HepG2 (cell line): Measurements from ENCODE around the gene PYGB. TPM values are rescaled to one million over a fixed set of nuclear protein-coding genes. Genes with fewer than 3 reads are reported as not detected.

ENCODE experiments used
- MAZ ChIP-seq, 2 experiments: sonication (generic) in 1 of 2; formaldehyde crosslinking in 1 of 2; IDR thresholded peaks; 2 replicates each; pipeline versions ENCODE4 v1.5.0 to v1.6.1; 2012 to 2020; ENCODE audit warnings: low read depth in 2 of 2, mild to moderate bottlenecking in 2 of 2, borderline replicate concordance in 1 of 2, improper control_type of control experiment in 1 of 2, low read length in 1 of 2, missing genetic modification reagents in 1 of 2, moderate library complexity in 1 of 2
- PHF8 ChIP-seq: sonication (generic); formaldehyde crosslinking; IDR thresholded peaks from 2 replicates; pipeline ENCODE4 v1.5.0; 2020; ENCODE audit warnings: missing genetic modification reagents
- RAD21 ChIP-seq: fragments of 450-650 bp; formaldehyde crosslinking; IDR thresholded peaks from 2 replicates; pipeline ENCODE4 v1.5.0; 2020; ENCODE audit warnings: mild to moderate bottlenecking
- REPIN1 ChIP-seq: sonication (generic); formaldehyde crosslinking; IDR thresholded peaks from 2 replicates; pipeline ENCODE4 v1.8.0; 2022; ENCODE audit warnings: missing genetic modification reagents, low read depth, mild to moderate bottlenecking, borderline replicate concordance
- SRF ChIP-seq: IDR thresholded peaks from 2 replicates; pipeline ENCODE4 v1.6.1; 2011; ENCODE audit warnings: mild to moderate bottlenecking, low read depth, low read length, moderate library complexity
- XRCC5 ChIP-seq: fragments of 200-400 bp; formaldehyde crosslinking; optimal IDR thresholded peaks from 2 replicates; pipeline ENCODE3; 2017; ENCODE audit warnings: mild to moderate bottlenecking, low read length
- ZNF12 ChIP-seq: sonication (generic); formaldehyde crosslinking; IDR thresholded peaks from 2 replicates; pipeline ENCODE4 v1.5.0; 2020; ENCODE audit warnings: missing genetic modification reagents
- ZNF274 ChIP-seq: sonication (generic); formaldehyde crosslinking; IDR thresholded peaks from 2 replicates; pipeline ENCODE4 v1.5.1; 2020; ENCODE audit warnings: mild to moderate bottlenecking, missing genetic modification reagents
- polyA plus RNA-seq, 8 experiments: library from polyadenylated mRNA; depleted of rRNA in 3 of 8; stranded (reverse) in 7 of 8; unstranded in 1 of 8; fragments of >200 nt; fragmentation: Illumina TruSeq in 4 of 8; extraction: Trizol in 4 of 8; gene quantifications; 2 replicates each; pipeline versions ENCODE4 v1.2.1 to v1.2.3, GENCODE V29; 2011 to 2016; ENCODE audit warnings: low read depth in 4 of 8, missing spikeins in 1 of 8, mixed read lengths in 1 of 8; ENCODE audit not compliant: insufficient read depth in 1 of 8
- total RNA-seq, 5 experiments: library from RNA; depleted of rRNA; stranded (reverse); fragments of >200 nt; fragmentation: Illumina TruSeq; extraction: Trizol; gene quantifications; 2 replicates each; pipeline ENCODE4 v1.2.3, GENCODE V29; 2016; ENCODE audit warnings: low read depth in 1 of 5
- TF ChIP-seq, protein P1 (sequence below): sonication (generic); formaldehyde crosslinking; IDR thresholded peaks from 2 replicates; pipeline ENCODE4 v1.5.1; 2020; ENCODE audit warnings: mild to moderate bottlenecking, missing genetic modification reagents, moderate library complexity
- TF ChIP-seq, protein P2 (sequence below): sonication (generic); formaldehyde crosslinking; IDR thresholded peaks from 2 replicates; pipeline ENCODE4 v1.5.0; 2020; ENCODE audit warnings: mild to moderate bottlenecking, missing genetic modification reagents, moderate library complexity
- TF ChIP-seq, protein P3 (sequence below): sonication (generic); formaldehyde crosslinking; IDR thresholded peaks from 2 replicates; pipeline ENCODE4 v1.4.0; 2020; ENCODE audit warnings: mild to moderate bottlenecking, missing genetic modification reagents
- TF ChIP-seq, protein P4 (sequence below): sonication (generic); formaldehyde crosslinking; IDR thresholded peaks from 2 replicates; pipeline ENCODE4 v1.5.0; 2020; ENCODE audit warnings: missing genetic modification reagents, mild to moderate bottlenecking, borderline replicate concordance

Gene PYGB
- total and polyA plus RNA-seq, 2 of the 13 experiments (the other 11 are each of a cell fraction or from before 2014, with no cell fraction given): 24.2 to 86.3 TPM

DNA sequence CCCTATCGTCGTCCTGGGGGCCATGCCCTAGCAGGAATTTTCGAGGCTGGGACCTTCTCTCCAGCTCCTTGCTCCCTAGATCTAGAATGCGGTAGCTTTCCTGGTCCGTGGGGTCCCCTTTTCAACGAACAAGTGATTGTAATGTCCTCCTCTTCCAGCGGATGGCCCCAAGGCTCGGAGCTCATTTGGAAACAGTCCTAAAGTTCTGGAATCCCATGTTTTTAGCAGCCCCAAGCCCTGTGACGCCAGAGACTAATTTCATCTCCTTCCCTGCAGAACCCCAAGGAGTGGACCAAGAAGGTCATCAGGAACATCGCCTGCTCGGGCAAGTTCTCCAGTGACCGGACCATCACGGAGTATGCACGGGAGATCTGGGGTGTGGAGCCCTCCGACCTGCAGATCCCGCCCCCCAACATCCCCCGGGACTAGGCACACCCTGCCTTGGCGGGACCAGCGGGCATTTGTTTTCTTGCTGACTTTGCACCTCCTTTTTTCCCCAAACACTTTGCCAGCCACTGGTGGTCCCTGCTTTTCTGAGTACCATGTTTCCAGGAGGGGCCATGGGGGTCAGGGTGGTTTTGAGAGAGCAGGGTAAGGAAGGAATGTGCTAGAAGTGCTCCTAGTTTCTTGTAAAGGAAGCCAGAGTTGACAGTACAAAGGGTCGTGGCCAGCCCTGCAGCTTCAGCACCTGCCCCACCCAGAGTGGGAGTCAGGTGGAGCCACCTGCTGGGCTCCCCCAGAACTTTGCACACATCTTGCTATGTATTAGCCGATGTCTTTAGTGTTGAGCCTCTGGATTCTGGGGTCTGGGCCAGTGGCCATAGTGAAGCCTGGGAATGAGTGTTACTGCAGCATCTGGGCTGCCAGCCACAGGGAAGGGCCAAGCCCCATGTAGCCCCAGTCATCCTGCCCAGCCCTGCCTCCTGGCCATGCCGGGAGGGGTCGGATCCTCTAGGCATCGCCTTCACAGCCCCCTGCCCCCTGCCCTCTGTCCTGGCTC, 48.5 kb downstream of the PYGB start (continued):
- TF ChIP-seq, protein P1, sequence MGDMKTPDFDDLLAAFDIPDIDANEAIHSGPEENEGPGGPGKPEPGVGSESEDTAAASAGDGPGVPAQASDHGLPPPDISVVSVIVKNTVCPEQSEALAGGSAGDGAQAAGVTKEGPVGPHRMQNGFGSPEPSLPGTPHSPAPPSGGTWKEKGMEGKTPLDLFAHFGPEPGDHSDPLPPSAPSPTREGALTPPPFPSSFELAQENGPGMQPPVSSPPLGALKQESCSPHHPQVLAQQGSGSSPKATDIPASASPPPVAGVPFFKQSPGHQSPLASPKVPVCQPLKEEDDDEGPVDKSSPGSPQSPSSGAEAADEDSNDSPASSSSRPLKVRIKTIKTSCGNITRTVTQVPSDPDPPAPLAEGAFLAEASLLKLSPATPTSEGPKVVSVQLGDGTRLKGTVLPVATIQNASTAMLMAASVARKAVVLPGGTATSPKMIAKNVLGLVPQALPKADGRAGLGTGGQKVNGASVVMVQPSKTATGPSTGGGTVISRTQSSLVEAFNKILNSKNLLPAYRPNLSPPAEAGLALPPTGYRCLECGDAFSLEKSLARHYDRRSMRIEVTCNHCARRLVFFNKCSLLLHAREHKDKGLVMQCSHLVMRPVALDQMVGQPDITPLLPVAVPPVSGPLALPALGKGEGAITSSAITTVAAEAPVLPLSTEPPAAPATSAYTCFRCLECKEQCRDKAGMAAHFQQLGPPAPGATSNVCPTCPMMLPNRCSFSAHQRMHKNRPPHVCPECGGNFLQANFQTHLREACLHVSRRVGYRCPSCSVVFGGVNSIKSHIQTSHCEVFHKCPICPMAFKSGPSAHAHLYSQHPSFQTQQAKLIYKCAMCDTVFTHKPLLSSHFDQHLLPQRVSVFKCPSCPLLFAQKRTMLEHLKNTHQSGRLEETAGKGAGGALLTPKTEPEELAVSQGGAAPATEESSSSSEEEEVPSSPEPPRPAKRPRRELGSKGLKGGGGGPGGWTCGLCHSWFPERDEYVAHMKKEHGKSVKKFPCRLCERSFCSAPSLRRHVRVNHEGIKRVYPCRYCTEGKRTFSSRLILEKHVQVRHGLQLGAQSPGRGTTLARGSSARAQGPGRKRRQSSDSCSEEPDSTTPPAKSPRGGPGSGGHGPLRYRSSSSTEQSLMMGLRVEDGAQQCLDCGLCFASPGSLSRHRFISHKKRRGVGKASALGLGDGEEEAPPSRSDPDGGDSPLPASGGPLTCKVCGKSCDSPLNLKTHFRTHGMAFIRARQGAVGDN (CRISPR knock-in tag): peak; percentile 31
- TF ChIP-seq PHF8 (CRISPR knock-in tag) (no peak), ZNF12 (CRISPR knock-in tag) (no peak), XRCC5 (peak; percentile 67), MAZ (IDR thresholded peaks at IDR 0.05; ENCODE audit: borderline replicate concordance, low read depth, low read length) (no peak), MAZ (CRISPR knock-in tag; IDR thresholded peaks at IDR 0.05; ENCODE audit: low read depth) (0 out of 2 replicates have a peak, but pooled peaks have one; percentile 28), REPIN1 (no peak), SRF (no peak), ZNF274 (CRISPR knock-in tag) (peak; percentile 43; the same call in 1 of the 2 replicates), RAD21 (CRISPR knock-in tag) (peak; percentile 21; the same call in 1 of the 2 replicates)
- TF ChIP-seq, protein P2, sequence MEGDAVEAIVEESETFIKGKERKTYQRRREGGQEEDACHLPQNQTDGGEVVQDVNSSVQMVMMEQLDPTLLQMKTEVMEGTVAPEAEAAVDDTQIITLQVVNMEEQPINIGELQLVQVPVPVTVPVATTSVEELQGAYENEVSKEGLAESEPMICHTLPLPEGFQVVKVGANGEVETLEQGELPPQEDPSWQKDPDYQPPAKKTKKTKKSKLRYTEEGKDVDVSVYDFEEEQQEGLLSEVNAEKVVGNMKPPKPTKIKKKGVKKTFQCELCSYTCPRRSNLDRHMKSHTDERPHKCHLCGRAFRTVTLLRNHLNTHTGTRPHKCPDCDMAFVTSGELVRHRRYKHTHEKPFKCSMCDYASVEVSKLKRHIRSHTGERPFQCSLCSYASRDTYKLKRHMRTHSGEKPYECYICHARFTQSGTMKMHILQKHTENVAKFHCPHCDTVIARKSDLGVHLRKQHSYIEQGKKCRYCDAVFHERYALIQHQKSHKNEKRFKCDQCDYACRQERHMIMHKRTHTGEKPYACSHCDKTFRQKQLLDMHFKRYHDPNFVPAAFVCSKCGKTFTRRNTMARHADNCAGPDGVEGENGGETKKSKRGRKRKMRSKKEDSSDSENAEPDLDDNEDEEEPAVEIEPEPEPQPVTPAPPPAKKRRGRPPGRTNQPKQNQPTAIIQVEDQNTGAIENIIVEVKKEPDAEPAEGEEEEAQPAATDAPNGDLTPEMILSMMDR (CRISPR knock-in tag): peak; percentile 71
- TF ChIP-seq, protein P3, sequence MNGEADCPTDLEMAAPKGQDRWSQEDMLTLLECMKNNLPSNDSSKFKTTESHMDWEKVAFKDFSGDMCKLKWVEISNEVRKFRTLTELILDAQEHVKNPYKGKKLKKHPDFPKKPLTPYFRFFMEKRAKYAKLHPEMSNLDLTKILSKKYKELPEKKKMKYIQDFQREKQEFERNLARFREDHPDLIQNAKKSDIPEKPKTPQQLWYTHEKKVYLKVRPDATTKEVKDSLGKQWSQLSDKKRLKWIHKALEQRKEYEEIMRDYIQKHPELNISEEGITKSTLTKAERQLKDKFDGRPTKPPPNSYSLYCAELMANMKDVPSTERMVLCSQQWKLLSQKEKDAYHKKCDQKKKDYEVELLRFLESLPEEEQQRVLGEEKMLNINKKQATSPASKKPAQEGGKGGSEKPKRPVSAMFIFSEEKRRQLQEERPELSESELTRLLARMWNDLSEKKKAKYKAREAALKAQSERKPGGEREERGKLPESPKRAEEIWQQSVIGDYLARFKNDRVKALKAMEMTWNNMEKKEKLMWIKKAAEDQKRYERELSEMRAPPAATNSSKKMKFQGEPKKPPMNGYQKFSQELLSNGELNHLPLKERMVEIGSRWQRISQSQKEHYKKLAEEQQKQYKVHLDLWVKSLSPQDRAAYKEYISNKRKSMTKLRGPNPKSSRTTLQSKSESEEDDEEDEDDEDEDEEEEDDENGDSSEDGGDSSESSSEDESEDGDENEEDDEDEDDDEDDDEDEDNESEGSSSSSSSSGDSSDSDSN (CRISPR knock-in tag): no peak
- TF ChIP-seq, protein P4, sequence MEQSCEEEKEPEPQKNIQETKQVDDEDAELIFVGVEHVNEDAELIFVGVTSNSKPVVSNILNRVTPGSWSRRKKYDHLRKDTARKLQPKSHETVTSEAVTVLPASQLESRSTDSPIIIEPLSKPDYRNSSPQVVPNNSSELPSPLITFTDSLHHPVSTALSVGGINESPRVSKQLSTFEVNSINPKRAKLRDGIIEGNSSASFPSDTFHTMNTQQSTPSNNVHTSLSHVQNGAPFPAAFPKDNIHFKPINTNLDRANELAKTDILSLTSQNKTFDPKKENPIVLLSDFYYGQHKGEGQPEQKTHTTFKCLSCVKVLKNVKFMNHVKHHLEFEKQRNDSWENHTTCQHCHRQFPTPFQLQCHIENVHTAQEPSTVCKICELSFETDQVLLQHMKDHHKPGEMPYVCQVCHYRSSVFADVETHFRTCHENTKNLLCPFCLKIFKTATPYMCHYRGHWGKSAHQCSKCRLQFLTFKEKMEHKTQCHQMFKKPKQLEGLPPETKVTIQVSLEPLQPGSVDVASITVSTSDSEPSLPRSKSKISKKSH: peak; percentile 10; the same call in 1 of the 2 replicates
